ENCODE data around the gene CDK6.

- TF ChIP-seq CTCF (conservative IDR thresholded peaks at IDR 0.05; ENCODE audit: low read depth, low read length) (no peak), EZH2 (IDR thresholded peaks at IDR 0.05; ENCODE audit: low read length, unreplicated experiment) (no peak)
Observed at GRCh38 chr7:92850516-92850915, 14.1 kb upstream of the CDK6 start.
